ENCODE measurements around the gene DPYSL5. TPM values are rescaled to one million over a fixed set of nuclear protein-coding genes. Genes with fewer than 3 reads are reported as not detected.

Gene DPYSL5
- total RNA-seq, 6 experiments from 2014 or later, result not detected

- Histone ChIP-seq H3K9me3 (no peaks in the 10 kb centered on the region), H3K36me3 (no peaks in the 10 kb centered on the region), H3K27me3 (no peaks in the 10 kb centered on the region), H3K4me3 (no peak overlapping the region), H3K4me1 (no peaks in the 10 kb centered on the region), H3K27ac (no peak overlapping the region)
- no peak for TF ChIP-seq CTCF (IDR thresholded peaks at IDR 0.05)
- no peak for TF ChIP-seq POLR2A (IDR thresholded peaks at IDR 0.05)
- ATAC-seq, result peak in 1 of 4 donors; percentile 17
- no peak for DNase-seq
- 77% methylated on average over 4 of the region's 4 CpGs for WGBS (ENCODE audit: insufficient coverage, low coverage, low lambda C conversion rate, missing lambda C conversion rate)
- intact Hi-C loops (cut with DNase I), result loop anchor here in 1 of 2 donors (10.0 kb wide), 1 partner anchor 184 kb away; no protein-coding TSS in a partner anchor
Measured at GRCh38 chr2:26840937-26841610, 6.9 kb upstream of the DPYSL5 start.

- WGBS (ENCODE audit: insufficient coverage, low coverage, low lambda C conversion rate, missing lambda C conversion rate), result 29% methylated on average over 4 of the region's 4 CpGs
- no peak overlapping the region for H3K4me3 ChIP-seq
- H3K4me1 ChIP-seq, result peaks cover 0 to 7% (median 0%) of the 10 kb centered on the region in 4 donors
- H3K27ac ChIP-seq, result no peak overlapping the region
- DNase-seq, result no peak
- no peak for ATAC-seq
- intact Hi-C loops (cut with DNase I), result loop anchor here in 1 of 2 donors (10.0 kb wide), 1 partner anchor 182 kb away; no protein-coding TSS in a partner anchor
- peaks cover 0 to 9% of the 10 kb centered on the region in 2 donors for H3K27me3 ChIP-seq
- TF ChIP-seq POLR2A (IDR thresholded peaks at IDR 0.05) (no peak), CTCF (IDR thresholded peaks at IDR 0.05) (no peak)
- H3K9me3 ChIP-seq, result no peaks in the 10 kb centered on the region
- H3K36me3 ChIP-seq, result no peaks in the 10 kb centered on the region
Measured at GRCh38 chr2:26843041-26843440, 4.9 kb upstream of the DPYSL5 start.

- ATAC-seq (no peak), DNase-seq (no peak)
- WGBS (ENCODE audit: insufficient coverage, low coverage, low lambda C conversion rate, missing lambda C conversion rate), result no CpG with 5 or more reads among the region's 8 CpGs
- Histone ChIP-seq H3K36me3 (no peaks in the 10 kb centered on the region), H3K27ac (no peak overlapping the region), H3K9me3 (no peaks in the 10 kb centered on the region), H3K4me1 (peaks cover 0 to 21% (median 3%) of the 10 kb centered on the region in 4 donors), H3K27me3 (peaks cover 0 to 24% of the 10 kb centered on the region in 2 donors), H3K4me3 (no peak overlapping the region)
- intact Hi-C loops (cut with DNase I), result loop anchor here (5.0 to 10.0 kb wide), 2 partner anchors 97 to 180 kb away; no protein-coding TSS in a partner anchor
- TF ChIP-seq POLR2A (IDR thresholded peaks at IDR 0.05), result no peak
- no peak for TF ChIP-seq CTCF (IDR thresholded peaks at IDR 0.05)
Measured at GRCh38 chr2:26845021-26845420, 2.9 kb upstream of the DPYSL5 start.

GRCh38 chr2:26846334-26847306, 1.3 kb upstream of the DPYSL5 start:
- DNase-seq, result peak; percentile 70 to 76 (median 73)
- H3K27me3 ChIP-seq, result peaks cover 0 to 28% of the 10 kb centered on the region in 2 donors
- TF ChIP-seq CTCF (IDR thresholded peaks at IDR 0.05) (peak; percentile 65 to 85 (median 78)), POLR2A (IDR thresholded peaks at IDR 0.05) (no peak)
- no peak overlapping the region for H3K4me3 ChIP-seq
- H3K36me3 ChIP-seq, result no peaks in the 10 kb centered on the region
- peak; percentile 91 to 97 (median 94) for ATAC-seq
- H3K9me3 ChIP-seq, result no peaks in the 10 kb centered on the region
- no peak overlapping the region for H3K27ac ChIP-seq
- 4% methylated on average over 20 of the region's 39 CpGs for WGBS (ENCODE audit: insufficient coverage, low coverage, low lambda C conversion rate, missing lambda C conversion rate)
- intact Hi-C loops (cut with DNase I), result loop anchor here (5.0 to 10.0 kb wide), 2 partner anchors 96 to 178 kb away; no protein-coding TSS in a partner anchor
- H3K4me1 ChIP-seq, result peaks cover 0 to 21% (median 3%) of the 10 kb centered on the region in 4 donors

All from right lobe of liver (tissue), 6 donors.